GM10248 (cell line): ENCODE data around the gene MTOR.

Experiments used
- CTCF ChIA-PET: fragments of 300-600 bp; sonication (Branson Sonifier 250); formaldehyde crosslinking; extraction: SDS; loops from one replicate; lab custom pipeline; 2021; ENCODE audit warnings: antibody characterized with exemption; lab: Yijun Ruan, JAX
- POLR2A ChIA-PET: fragments of 350-650 bp; sonication (Branson Sonifier 250); formaldehyde crosslinking; extraction: SDS; loops from one replicate; lab custom pipeline; 2020; ENCODE audit warnings: antibody characterized with exemption; lab: Yijun Ruan, JAX
- DNase-seq: peaks from one replicate; pipeline ENCODE4 v3.0.0; 2012; ENCODE audit errors: extremely low spot score
- CTCF ChIP-seq: IDR thresholded peaks from 2 replicates; pipeline ENCODE4 v1.5.1; 2012; ENCODE audit warnings: mild to moderate bottlenecking, low read depth; ENCODE audit errors: extremely low read depth, missing control alignments, control extremely low read depth

Gene MTOR

GRCh38 chr1:11134898-11135266 is 127.5 kb downstream of the MTOR start:
- ChIA-PET CTCF (interaction anchor here (1.2 kb wide), 1 partner anchor 10 kb away, joined by 3 read pairs; no protein-coding TSS in a partner anchor), POLR2A (no interaction called here)
- no peak for DNase-seq
- no peak for TF ChIP-seq CTCF

GRCh38 chr1:11134251-11134897 is 128.0 kb downstream of the MTOR start:
- POLR2A ChIA-PET: no interaction called here
- no peak for TF ChIP-seq CTCF
- DNase-seq: no peak
- CTCF ChIA-PET: interaction anchor here (1.2 kb wide), 1 partner anchor 11 kb away, joined by 3 read pairs; no protein-coding TSS in a partner anchor

GRCh38 chr1:11132563-11133293 is 129.6 kb downstream of the MTOR start:
- DNase-seq: no peak
- CTCF ChIA-PET: interaction anchor here (0.7 to 1.7 kb wide), 3 partner anchors 10 to 34 kb away, joined by 3 to 6 read pairs (median 4); partner anchors contain the start of gene EXOSC10
- TF ChIP-seq CTCF: no peak
- POLR2A ChIA-PET: no interaction called here

- ChIA-PET POLR2A (no interaction called here), CTCF (interaction anchor here (0.7 to 1.7 kb wide), 4 partner anchors 11 to 95 kb away, joined by 3 to 6 read pairs (median 4); partner anchors contain the start of gene EXOSC10)
- TF ChIP-seq CTCF: no peak
- DNase-seq: no peak
Observed at GRCh38 chr1:11131816-11132215, 130.5 kb downstream of the MTOR start.

GRCh38 chr1:11130406-11130805 is 131.9 kb downstream of the MTOR start:
- no peak for TF ChIP-seq CTCF
- ChIA-PET CTCF (interaction anchor here (1.4 kb wide), 1 partner anchor 10 kb away, joined by 3 read pairs; no protein-coding TSS in a partner anchor), POLR2A (no interaction called here)

GRCh38 chr1:11129649-11130390 is 132.5 kb downstream of the MTOR start:
- POLR2A ChIA-PET: no interaction called here

More at GRCh38 chr1:11130406-11130805, 131.9 kb downstream of the MTOR start:
- no peak for DNase-seq

More at GRCh38 chr1:11129649-11130390, 132.5 kb downstream of the MTOR start:
- no peak for DNase-seq
- CTCF ChIA-PET: interaction anchor here (1.4 kb wide), 1 partner anchor 9 kb away, joined by 3 read pairs; no protein-coding TSS in a partner anchor
- no peak for TF ChIP-seq CTCF
